GM23248 (cell line): ENCODE data around the gene VSIG10.

ENCODE experiments used
- EZH2 ChIP-seq: fragments of 200-600 bp; sonication (generic); IDR thresholded peaks from 2 replicates; pipeline ENCODE4 v1.6.1; 2018; ENCODE audit warnings: antibody characterized with exemption, mild to moderate bottlenecking; ENCODE audit not compliant: insufficient read depth, poor library complexity, severe bottlenecking
- EZH2phosphoT487 ChIP-seq: fragments of 200-600 bp; sonication (generic); IDR thresholded peaks from 2 replicates; pipeline ENCODE4 v1.6.1; 2018; ENCODE audit warnings: antibody characterized with exemption, moderate library complexity, mild to moderate bottlenecking, low read depth; ENCODE audit not compliant: insufficient read depth

DNA sequence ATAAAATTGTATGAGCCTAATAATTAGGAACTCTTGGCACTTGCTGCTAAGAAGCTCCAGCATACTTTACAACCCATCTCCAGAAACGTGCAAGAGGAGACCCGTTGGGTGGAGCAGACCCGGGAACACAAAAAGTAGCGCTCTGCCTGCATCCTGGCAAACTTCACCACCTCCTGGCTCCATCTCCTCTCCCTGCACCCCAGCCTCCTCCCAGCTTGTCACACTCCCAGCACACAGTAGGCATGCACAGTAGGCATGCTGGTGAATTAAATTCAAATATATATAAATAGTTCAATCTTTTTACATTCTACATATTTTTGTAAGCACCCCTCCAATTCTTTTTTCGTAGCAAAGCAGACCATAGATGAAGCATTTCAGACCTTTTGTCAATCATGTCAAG is 1.2 kb downstream of the VSIG10 start:
- TF ChIP-seq EZH2, result no peak
- no peak for TF ChIP-seq EZH2phosphoT487
